HEK293T (cell line): ENCODE results near the gene SPSB1.

Experiments used
- CTCF ChIA-PET: fragments of 350-600 bp; formaldehyde crosslinking; extraction: SDS; loops from one replicate; lab custom pipeline; 2021; ENCODE audit warnings: antibody characterized with exemption, inconsistent platforms; lab: Yijun Ruan, JAX
- POLR2A ChIA-PET: fragments of 350-600 bp; formaldehyde crosslinking; extraction: SDS; loops from one replicate; lab custom pipeline; 2020; ENCODE audit warnings: antibody characterized with exemption, inconsistent platforms; lab: Yijun Ruan, JAX
- DNase-seq: peaks from one replicate; pipeline ENCODE4 v3.0.0; 2012; ENCODE audit warnings: mixed read lengths; ENCODE audit errors: extremely low spot score
- ARNT ChIP-seq: fragments of 450-650 bp; IDR thresholded peaks from 2 replicates; pipeline ENCODE4 v1.6.1; 2017; ENCODE audit warnings: mild to moderate bottlenecking
- BHLHE40 ChIP-seq: fragments of 450-650 bp; IDR thresholded peaks from 2 replicates; pipeline ENCODE4 v1.6.1; 2016; ENCODE audit warnings: mild to moderate bottlenecking, moderate library complexity, borderline replicate concordance
- CTBP1 ChIP-seq: fragments of 450-650 bp; IDR thresholded peaks from 2 replicates; pipeline ENCODE4 v1.6.1; 2016; ENCODE audit warnings: borderline replicate concordance
- ELF4 ChIP-seq: fragments of 450-650 bp; IDR thresholded peaks from 2 replicates; pipeline ENCODE4 v1.6.1; 2017; ENCODE audit warnings: antibody characterized with exemption
- FOXA1 ChIP-seq: fragments of 450-650 bp; IDR thresholded peaks from 2 replicates; pipeline ENCODE4 v1.6.1; 2016; ENCODE audit warnings: mild to moderate bottlenecking
- FOXK2 ChIP-seq: fragments of 450-650 bp; IDR thresholded peaks from 2 replicates; pipeline ENCODE4 v1.6.1; 2016; ENCODE audit warnings: mild to moderate bottlenecking
- FOXM1 ChIP-seq: fragments of 450-650 bp; IDR thresholded peaks from 2 replicates; pipeline ENCODE4 v1.6.1; 2017; ENCODE audit warnings: mild to moderate bottlenecking, borderline replicate concordance
- HDGF ChIP-seq: fragments of 450-650 bp; IDR thresholded peaks from 2 replicates; pipeline ENCODE4 v1.6.1; 2017; ENCODE audit warnings: antibody characterized with exemption, borderline replicate concordance
- L3MBTL2 ChIP-seq: fragments of 450-650 bp; conservative IDR thresholded peaks from 2 replicates; pipeline ENCODE4 v1.6.1; 2016; ENCODE audit warnings: mild to moderate bottlenecking
- LEF1 ChIP-seq: fragments of 450-650 bp; IDR thresholded peaks from 2 replicates; pipeline ENCODE4 v1.6.1; 2017; ENCODE audit warnings: mild to moderate bottlenecking, borderline replicate concordance
- NFRKB ChIP-seq: fragments of 450-650 bp; IDR thresholded peaks from 2 replicates; pipeline ENCODE4 v1.6.1; 2016; ENCODE audit warnings: mild to moderate bottlenecking, moderate library complexity
- PKNOX1 ChIP-seq: fragments of 450-650 bp; IDR thresholded peaks from 2 replicates; pipeline ENCODE4 v1.6.1; 2016
- SP1 ChIP-seq: fragments of 450-650 bp; IDR thresholded peaks from 2 replicates; pipeline ENCODE4 v1.6.1; 2017
- SUZ12 ChIP-seq: fragments of 450-650 bp; IDR thresholded peaks from 2 replicates; pipeline ENCODE4 v1.6.1; 2016; ENCODE audit warnings: mild to moderate bottlenecking
- TARDBP ChIP-seq: fragments of 450-650 bp; IDR thresholded peaks from 2 replicates; pipeline ENCODE4 v1.6.1; 2016
- ZNF384 ChIP-seq: fragments of 450-650 bp; IDR thresholded peaks from 2 replicates; pipeline ENCODE4 v1.6.1; 2016

Gene SPSB1

GRCh38 chr1:9371391-9371935, 78.8 kb downstream of the SPSB1 start:
- DNase-seq: no peak
- CTCF ChIA-PET: no interaction called here
- POLR2A ChIA-PET: no interaction called here
- no peak for TF ChIP-seq NFRKB
- TF ChIP-seq SUZ12: no peak
- TF ChIP-seq TARDBP: no peak
- TF ChIP-seq L3MBTL2: no peak
- no peak for TF ChIP-seq BHLHE40
- TF ChIP-seq SP1: no peak
- TF ChIP-seq FOXA1: no peak

GRCh38 chr1:9371951-9372350, 79.3 kb downstream of the SPSB1 start:
- ChIA-PET CTCF (no interaction called here), POLR2A (interaction anchor here (0.9 kb wide), 1 partner anchor 28 kb away, joined by 4 read pairs; no protein-coding TSS in a partner anchor)
- no peak for DNase-seq
- no peak for TF ChIP-seq BHLHE40
- TF ChIP-seq ARNT: no peak
- no peak for TF ChIP-seq ZNF384
- no peak for TF ChIP-seq FOXA1
- no peak for TF ChIP-seq L3MBTL2
- TF ChIP-seq LEF1: no peak
- TF ChIP-seq NFRKB: no peak
- no peak for TF ChIP-seq HDGF
- no peak for TF ChIP-seq FOXM1
- no peak for TF ChIP-seq PKNOX1
- no peak for TF ChIP-seq SUZ12
- TF ChIP-seq CTBP1: no peak
- no peak for TF ChIP-seq FOXK2
- TF ChIP-seq TARDBP: no peak
- no peak for TF ChIP-seq ELF4
- TF ChIP-seq SP1: no peak

GRCh38 chr1:9373619-9374018, 80.9 kb downstream of the SPSB1 start:
- TF ChIP-seq ELF4 (no peak), ARNT (no peak), CTBP1 (no peak), FOXK2 (no peak), LEF1 (no peak), SP1 (no peak), FOXM1 (no peak), SUZ12 (no peak)
- DNase-seq: no peak
- ChIA-PET CTCF (no interaction called here), POLR2A (interaction anchor here (0.8 kb wide), 1 partner anchor 12 kb away, joined by 4 read pairs; no protein-coding TSS in a partner anchor)

- no peak for DNase-seq
- TF ChIP-seq SP1: no peak
- no peak for TF ChIP-seq SUZ12
- TF ChIP-seq FOXA1: no peak
- ChIA-PET POLR2A (no interaction called here), CTCF (interaction anchor here (0.7 kb wide), 1 partner anchor 104 kb away, joined by 3 read pairs; no protein-coding TSS in a partner anchor)
These were observed 82.2 kb downstream of the SPSB1 start for GRCh38 chr1:9374748-9375341.

GRCh38 chr1:9375912-9376311, 83.2 kb downstream of the SPSB1 start:
- no peak for DNase-seq
- TF ChIP-seq TARDBP: no peak
- TF ChIP-seq FOXK2: no peak
- TF ChIP-seq ARNT: no peak
- no peak for TF ChIP-seq ELF4
- TF ChIP-seq LEF1: no peak
- TF ChIP-seq NFRKB: no peak
- TF ChIP-seq HDGF: no peak
- TF ChIP-seq L3MBTL2: no peak
- no peak for TF ChIP-seq SP1
- TF ChIP-seq ZNF384: no peak
- no peak for TF ChIP-seq FOXM1
- no peak for TF ChIP-seq FOXA1
- TF ChIP-seq CTBP1: no peak
- no peak for TF ChIP-seq PKNOX1
- ChIA-PET POLR2A (no interaction called here), CTCF (no interaction called here)

- TF ChIP-seq FOXM1 (no peak), BHLHE40 (no peak), LEF1 (no peak), HDGF (no peak), PKNOX1 (no peak), ZNF384 (no peak), SUZ12 (no peak), ELF4 (no peak), TARDBP (no peak), NFRKB (no peak)
- POLR2A ChIA-PET: no interaction called here
- CTCF ChIA-PET: no interaction called here
- no peak for DNase-seq
These were observed 83.7 kb downstream of the SPSB1 start for GRCh38 chr1:9376430-9376829.
